ENCODE measurements around the gene HOXA3.

HOXA3 gene

GRCh38 chr7:27151931-27152815 lies at the start of gene HOXA3:
Gene HOXA3, minus strand, starts transcription at chr7:27152583. Its CDS starts 41,943 bp downstream, at chr7:27110640.
- no peak for DNase-seq (ENCODE audit: low spot score)

DNA sequence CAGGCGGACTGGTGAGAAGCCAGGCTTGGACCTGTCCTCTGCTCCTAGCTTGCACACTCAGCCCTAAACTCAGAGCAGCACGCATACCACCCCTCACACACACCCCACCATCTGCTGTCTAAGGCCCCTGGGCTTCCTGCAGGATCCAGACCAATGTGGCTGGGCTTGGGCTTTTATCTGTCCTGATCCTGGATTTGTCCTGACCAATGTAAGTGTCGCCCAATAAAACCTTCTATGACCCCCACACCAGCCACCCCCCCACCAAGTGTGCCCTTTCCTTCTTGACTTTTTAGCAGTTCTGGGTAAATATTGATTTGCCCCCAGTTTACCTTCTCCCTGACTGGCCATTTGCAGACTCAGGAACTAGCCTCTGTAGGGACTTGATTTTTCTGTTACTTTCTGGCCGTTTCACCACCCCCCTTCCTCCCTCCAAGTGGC lies 49.2 kb upstream of the HOXA3 start:
- no peak for DNase-seq (ENCODE audit: low spot score)

DNA sequence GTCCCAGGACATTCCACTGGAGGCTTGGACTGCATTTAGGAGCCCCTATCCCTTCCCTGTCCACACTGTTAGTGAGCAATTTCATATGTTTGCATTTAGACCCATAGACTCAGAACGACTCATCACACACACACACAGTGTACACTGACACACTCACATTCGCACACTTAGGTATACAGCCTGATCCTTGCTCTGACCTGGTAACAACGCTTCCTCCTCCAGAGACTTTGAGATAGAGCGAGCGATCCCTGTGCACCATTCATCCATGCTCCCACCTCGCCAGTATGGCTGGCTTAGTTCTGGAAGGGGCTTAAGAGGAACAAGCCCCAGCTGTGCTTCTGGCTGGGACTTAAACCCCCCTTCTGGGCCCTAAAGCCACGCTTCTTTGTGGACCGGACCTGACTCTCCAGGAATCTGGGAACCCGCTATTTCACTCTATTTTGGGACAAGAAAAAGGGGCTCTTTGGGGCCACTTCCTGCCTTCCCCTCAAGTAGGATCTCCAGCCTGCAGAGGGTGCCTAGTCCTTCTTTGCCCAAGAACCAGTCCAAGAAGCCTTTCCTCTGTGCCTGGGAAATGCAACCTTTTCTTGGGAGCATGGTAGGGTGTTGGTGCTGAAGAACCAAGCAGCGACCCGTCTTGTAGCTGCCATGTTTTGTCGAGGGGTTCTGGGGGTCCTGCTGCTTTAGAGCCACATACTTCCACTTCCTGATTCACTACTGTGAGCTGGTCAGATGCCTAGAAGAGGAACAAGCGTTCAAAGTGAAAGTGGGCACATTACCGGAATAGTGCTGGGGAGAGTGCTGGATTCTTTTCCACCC lies 48.6 kb upstream of the HOXA3 start:
- DNase-seq (ENCODE audit: low spot score): no peak

- no peak for DNase-seq (ENCODE audit: low spot score)
Measured at GRCh38 chr7:27199849-27200760, 47.7 kb upstream of the HOXA3 start, which contains the start of gene HOXA13. Gene HOXA13, minus strand, starts transcription at chr7:27200091. Its CDS starts 14 bp downstream, at chr7:27200077.

- no peak for DNase-seq (ENCODE audit: low spot score)
Measured at GRCh38 chr7:27198871-27199801, 46.8 kb upstream of the HOXA3 start.

GRCh38 chr7:27198138-27198841 lies 45.9 kb upstream of the HOXA3 start:
- DNase-seq (ENCODE audit: low spot score): no peak

GRCh38 chr7:27197137-27198042 lies 45.0 kb upstream of the HOXA3 start:
- no peak for DNase-seq (ENCODE audit: low spot score)

- peak; percentile 70 for DNase-seq (ENCODE audit: low spot score)
Measured at GRCh38 chr7:27196287-27196767, 43.9 kb upstream of the HOXA3 start.

GRCh38 chr7:27194686-27195379 lies 42.5 kb upstream of the HOXA3 start:
- DNase-seq (ENCODE audit: low spot score): no peak

DNA sequence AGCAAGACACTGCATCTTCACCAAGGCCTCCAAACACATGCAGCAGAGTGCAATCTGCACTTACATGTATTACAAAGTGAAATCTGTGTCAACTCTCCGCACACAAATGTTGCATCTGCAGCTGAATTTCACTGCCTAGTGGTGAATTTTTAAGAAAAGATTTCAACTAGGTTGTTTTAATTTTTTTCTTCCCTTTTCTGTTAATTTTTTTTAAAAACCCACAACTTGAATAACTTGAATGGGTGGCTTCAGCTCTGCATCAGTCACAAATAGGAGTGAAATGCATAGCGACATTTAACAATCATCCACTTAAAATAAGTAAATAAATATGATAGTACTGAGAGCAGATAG lies 41.6 kb upstream of the HOXA3 start:
- DNase-seq (ENCODE audit: low spot score): no peak

- no peak for DNase-seq (ENCODE audit: low spot score)
Measured at GRCh38 chr7:27193335-27194001, 41.1 kb upstream of the HOXA3 start.

DNA sequence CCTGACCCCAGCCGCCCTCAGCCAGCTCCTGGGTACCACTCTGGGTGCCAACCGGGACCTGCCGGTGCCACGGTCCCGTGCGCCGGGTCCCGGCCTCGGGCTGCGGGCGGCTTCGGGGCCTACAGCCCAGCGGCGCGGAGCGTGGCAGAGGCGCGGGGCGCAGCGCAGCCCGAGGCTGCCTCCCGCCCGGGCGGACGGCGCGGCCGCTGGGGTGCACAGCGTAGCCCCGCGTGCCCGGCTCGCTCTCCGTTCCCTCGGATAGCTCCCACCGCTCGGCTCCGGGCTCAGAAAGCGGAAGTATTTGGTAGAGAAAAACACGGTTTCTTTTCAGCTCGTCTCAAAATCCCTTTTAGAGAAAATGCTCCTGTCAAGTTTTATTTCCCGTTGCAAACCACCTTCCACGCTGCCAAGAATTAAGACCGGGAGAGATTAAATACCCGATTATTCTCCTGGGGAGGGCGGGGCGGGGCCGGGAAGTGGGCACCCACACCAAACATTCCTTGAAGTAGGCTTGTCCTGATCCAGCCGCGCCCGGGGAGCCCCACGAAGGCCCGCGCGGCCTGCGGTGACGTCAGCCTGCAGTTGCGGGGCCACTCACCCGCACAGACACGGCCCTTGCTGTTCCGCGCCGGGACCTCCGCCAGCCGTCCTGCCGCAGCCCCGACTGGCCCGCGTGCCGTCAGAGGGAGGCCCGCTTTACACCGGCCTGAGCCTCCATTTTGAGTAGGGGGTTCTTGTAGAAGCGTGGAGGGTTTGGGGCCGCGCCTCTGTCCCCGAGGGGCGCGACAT lies 40.4 kb upstream of the HOXA3 start:
- DNase-seq (ENCODE audit: low spot score): no peak

DNA sequence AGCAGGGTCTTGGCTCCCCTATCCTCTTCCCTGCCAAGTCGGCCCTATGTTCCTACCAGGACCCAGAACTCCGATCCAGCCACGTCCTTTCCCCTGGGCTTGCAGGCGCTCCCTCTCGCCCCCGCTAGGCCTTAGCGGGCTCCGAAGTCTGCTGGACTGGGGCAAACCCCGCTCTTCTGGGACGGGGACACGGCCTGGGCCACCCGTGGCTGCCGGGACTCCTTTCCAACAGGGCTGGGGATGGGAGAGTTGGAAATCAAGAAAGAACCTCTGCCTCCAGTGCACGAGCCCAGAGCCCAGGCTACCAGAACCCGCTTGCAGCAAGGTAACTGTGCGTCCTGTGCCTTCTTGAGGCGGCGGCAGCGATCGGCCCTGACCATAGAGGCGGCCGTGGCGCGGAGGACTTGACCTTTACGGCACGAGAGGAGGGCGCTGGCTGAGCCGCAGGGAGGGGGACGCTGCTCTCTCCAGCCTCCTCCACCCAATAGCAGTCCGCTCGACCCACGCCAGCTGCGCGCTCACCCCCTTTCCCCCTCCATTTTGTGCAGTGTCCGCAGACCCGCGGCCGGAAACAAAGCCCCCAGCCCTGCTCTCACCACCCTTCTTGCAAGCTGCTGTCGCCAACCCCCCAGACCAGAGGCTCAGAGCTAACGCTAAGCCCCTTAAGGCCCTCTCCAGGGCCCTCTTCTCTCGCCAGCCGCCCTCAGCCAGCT lies 39.6 kb upstream of the HOXA3 start:
- no peak for DNase-seq (ENCODE audit: low spot score)

DNA sequence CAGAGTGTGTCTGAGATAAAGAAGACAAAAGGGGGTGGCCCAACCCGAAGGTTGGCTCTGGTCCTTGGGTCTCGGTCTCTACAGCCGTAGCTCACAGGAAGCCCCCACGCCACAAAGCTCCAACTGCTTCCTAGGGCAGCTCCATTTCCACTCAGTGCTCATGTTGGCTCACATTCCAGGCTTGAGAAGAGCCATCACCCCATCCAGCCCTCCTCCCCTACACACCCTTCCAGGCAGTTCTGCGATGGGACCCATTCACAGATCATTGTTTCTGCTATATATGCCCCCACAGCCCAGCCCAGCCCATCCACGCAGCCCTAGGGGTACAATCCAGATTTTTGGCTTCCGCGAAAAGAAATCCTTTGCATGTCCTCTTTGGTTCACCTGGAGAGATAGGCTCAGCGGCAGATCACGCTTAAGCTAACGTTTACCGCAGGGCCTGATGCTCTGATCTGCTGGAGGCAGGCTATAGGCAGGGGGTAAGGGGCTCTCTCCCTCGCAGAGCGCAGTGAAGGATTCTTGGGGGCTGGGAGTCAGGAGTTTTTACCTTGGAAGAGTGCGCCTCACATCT lies 38.9 kb upstream of the HOXA3 start:
- DNase-seq (ENCODE audit: low spot score): no peak

GRCh38 chr7:27189997-27190748 lies 37.8 kb upstream of the HOXA3 start:
- no peak for DNase-seq (ENCODE audit: low spot score)
